ENCODE results near the gene DCST2. TPM values are rescaled to one million over a fixed set of nuclear protein-coding genes. Genes with fewer than 3 reads are reported as not detected.

The DCST2 gene
- polyA plus RNA-seq, 1 of the 3 experiments (the other 2 are of a cell fraction) = 0.76 TPM

DNA sequence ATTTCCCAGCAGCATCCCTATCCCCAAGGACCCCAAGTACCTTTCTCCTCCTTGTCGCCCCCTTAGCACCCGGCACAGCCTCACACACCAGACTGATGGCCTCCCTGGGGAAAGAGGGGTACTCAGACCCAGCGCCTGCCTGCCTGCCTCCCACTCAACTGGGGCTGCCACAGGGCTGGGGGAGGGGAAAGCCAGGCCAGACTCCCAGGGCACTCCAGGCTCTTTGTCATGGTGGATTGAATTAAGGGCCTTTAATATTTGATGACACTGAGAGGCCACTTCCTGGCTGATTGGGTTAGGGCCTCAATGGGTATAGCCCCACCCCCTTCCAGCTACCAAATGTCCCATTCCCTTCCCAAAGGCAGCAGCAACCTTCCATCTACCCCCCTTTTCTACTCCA lies 64.8 kb downstream of the DCST2 start:
- Histone ChIP-seq H3K27ac (ENCODE audit: low read depth in 2 of 2, low read length in 1 of 2) (peak overlapping the region; percentile 97 to 99; a peak in 3 of 4 replicates), H3K9me2 (no peaks in the 10 kb centered on the region), H3K9me3 (no peaks in the 10 kb centered on the region), H4K20me1 (ENCODE audit: insufficient read depth) (peaks cover 27% of the 10 kb centered on the region), H3K79me2 (ENCODE audit: insufficient read depth) (peaks cover 74% of the 10 kb centered on the region), H3K36me3 (replicated peaks in 1 of 2; ENCODE audit: control insufficient read depth in 1 of 2, insufficient read depth in 2 of 2, low read length in 1 of 2) (peaks cover 31 to 36% of the 10 kb centered on the region in 2 experiments), H3K4me1 (ENCODE audit: control insufficient read depth in 1 of 2, insufficient read depth in 2 of 2, low read depth in 1 of 2, low read length in 1 of 2) (peaks cover 18 to 61% of the 10 kb centered on the region in 2 experiments), H3K4me3 (ENCODE audit: low read depth in 2 of 2, low read length in 1 of 2) (peak overlapping the region; percentile 77 to 90), H3K4me2 (peak overlapping the region; percentile 98), H3K27me3 (ENCODE audit: insufficient read depth) (no peaks in the 10 kb centered on the region), H2AFZ (ENCODE audit: low read depth) (no peak overlapping the region), H3K9ac (peak overlapping the region; percentile 88), H3F3A (replicated peaks; ENCODE audit: insufficient read depth) (peaks cover 46% of the 10 kb centered on the region)
- CTCF ChIA-PET = interaction anchor here (1.7 to 37.5 kb wide), 3 partner anchors 8 to 82 kb away, joined by 4 to 640 read pairs (median 36); partner anchors contain the start of genes ADAM15, LENEP, PYGO2 and ZBTB7B
- 59% methylated on average over 3 of the region's 3 CpGs for WGBS (ENCODE audit: low lambda C conversion rate)
- POLR2A ChIA-PET = interaction anchor here (1.2 to 3.7 kb wide), 5 partner anchors 11 to 96 kb away, joined by 3 to 25 read pairs (median 15); partner anchors contain the start of gene PBXIP1
- peak; percentile 69 for DNase-seq
- TF ChIP-seq SIN3A (IDR thresholded peaks at IDR 0.05; ENCODE audit: borderline replicate concordance, low read depth, low read length) (no peak), CHD2 (IDR thresholded peaks at IDR 0.05; ENCODE audit: low read length, partially characterized antibody) (peak; percentile 79), TCF12 (IDR thresholded peaks at IDR 0.05) (no peak), NFIC (IDR thresholded peaks at IDR 0.05; ENCODE audit: borderline replicate concordance) (no peak), MXI1 (IDR thresholded peaks at IDR 0.05; ENCODE audit: low read depth, low read length) (peak; percentile 65), NRF1 (IDR thresholded peaks at IDR 0.05; ENCODE audit: low read depth, low read length) (no peak), EZH2phosphoT487 (IDR thresholded peaks at IDR 0.05; ENCODE audit: borderline replicate concordance, low read depth) (no peak), ELF1 (IDR thresholded peaks at IDR 0.05) (no peak), YY1 (IDR thresholded peaks at IDR 0.05; ENCODE audit: low read depth) (no peak), RFX5 (IDR thresholded peaks at IDR 0.05; ENCODE audit: low read length) (no peak), RAD21 (IDR thresholded peaks at IDR 0.05; ENCODE audit: low read length) (no peak), EP300 (IDR thresholded peaks at IDR 0.05; ENCODE audit: borderline replicate concordance in 1 of 2, low read depth in 1 of 2, low read length in 1 of 2) (peak in 1 of 2 experiments; percentile 67; a peak in 2 of 4 replicates), GABPA (IDR thresholded peaks at IDR 0.05; ENCODE audit: low read depth) (no peak), FOSL2 (IDR thresholded peaks at IDR 0.05; ENCODE audit: borderline replicate concordance, low read depth) (no peak), POLR2AphosphoS5 (IDR thresholded peaks at IDR 0.05; ENCODE audit: low read depth, low read length) (no peak), TEAD4 (IDR thresholded peaks at IDR 0.05; ENCODE audit: borderline replicate concordance, insufficient read depth) (no peak), FOXJ3 (CRISPR knock-in tag; IDR thresholded peaks at IDR 0.05) (no peak)
- TF ChIP-seq, protein P1, sequence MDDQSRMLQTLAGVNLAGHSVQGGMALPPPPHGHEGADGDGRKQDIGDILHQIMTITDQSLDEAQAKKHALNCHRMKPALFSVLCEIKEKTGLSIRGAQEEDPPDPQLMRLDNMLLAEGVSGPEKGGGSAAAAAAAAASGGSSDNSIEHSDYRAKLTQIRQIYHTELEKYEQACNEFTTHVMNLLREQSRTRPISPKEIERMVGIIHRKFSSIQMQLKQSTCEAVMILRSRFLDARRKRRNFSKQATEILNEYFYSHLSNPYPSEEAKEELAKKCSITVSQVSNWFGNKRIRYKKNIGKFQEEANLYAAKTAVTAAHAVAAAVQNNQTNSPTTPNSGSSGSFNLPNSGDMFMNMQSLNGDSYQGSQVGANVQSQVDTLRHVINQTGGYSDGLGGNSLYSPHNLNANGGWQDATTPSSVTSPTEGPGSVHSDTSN (IDR thresholded peaks at IDR 0.05) = no peak
- TF ChIP-seq, protein P2, sequence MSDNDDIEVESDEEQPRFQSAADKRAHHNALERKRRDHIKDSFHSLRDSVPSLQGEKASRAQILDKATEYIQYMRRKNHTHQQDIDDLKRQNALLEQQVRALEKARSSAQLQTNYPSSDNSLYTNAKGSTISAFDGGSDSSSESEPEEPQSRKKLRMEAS (IDR thresholded peaks at IDR 0.05; ENCODE audit: low read depth) = no peak
- TF ChIP-seq, protein P3, sequence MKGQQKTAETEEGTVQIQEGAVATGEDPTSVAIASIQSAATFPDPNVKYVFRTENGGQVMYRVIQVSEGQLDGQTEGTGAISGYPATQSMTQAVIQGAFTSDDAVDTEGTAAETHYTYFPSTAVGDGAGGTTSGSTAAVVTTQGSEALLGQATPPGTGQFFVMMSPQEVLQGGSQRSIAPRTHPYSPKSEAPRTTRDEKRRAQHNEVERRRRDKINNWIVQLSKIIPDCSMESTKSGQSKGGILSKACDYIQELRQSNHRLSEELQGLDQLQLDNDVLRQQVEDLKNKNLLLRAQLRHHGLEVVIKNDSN (IDR thresholded peaks at IDR 0.05; ENCODE audit: borderline replicate concordance, low read depth) = no peak
- TF ChIP-seq, protein P4, sequence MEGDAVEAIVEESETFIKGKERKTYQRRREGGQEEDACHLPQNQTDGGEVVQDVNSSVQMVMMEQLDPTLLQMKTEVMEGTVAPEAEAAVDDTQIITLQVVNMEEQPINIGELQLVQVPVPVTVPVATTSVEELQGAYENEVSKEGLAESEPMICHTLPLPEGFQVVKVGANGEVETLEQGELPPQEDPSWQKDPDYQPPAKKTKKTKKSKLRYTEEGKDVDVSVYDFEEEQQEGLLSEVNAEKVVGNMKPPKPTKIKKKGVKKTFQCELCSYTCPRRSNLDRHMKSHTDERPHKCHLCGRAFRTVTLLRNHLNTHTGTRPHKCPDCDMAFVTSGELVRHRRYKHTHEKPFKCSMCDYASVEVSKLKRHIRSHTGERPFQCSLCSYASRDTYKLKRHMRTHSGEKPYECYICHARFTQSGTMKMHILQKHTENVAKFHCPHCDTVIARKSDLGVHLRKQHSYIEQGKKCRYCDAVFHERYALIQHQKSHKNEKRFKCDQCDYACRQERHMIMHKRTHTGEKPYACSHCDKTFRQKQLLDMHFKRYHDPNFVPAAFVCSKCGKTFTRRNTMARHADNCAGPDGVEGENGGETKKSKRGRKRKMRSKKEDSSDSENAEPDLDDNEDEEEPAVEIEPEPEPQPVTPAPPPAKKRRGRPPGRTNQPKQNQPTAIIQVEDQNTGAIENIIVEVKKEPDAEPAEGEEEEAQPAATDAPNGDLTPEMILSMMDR (IDR thresholded peaks at IDR 0.05) = no peak
- TF ChIP-seq, protein P5, sequence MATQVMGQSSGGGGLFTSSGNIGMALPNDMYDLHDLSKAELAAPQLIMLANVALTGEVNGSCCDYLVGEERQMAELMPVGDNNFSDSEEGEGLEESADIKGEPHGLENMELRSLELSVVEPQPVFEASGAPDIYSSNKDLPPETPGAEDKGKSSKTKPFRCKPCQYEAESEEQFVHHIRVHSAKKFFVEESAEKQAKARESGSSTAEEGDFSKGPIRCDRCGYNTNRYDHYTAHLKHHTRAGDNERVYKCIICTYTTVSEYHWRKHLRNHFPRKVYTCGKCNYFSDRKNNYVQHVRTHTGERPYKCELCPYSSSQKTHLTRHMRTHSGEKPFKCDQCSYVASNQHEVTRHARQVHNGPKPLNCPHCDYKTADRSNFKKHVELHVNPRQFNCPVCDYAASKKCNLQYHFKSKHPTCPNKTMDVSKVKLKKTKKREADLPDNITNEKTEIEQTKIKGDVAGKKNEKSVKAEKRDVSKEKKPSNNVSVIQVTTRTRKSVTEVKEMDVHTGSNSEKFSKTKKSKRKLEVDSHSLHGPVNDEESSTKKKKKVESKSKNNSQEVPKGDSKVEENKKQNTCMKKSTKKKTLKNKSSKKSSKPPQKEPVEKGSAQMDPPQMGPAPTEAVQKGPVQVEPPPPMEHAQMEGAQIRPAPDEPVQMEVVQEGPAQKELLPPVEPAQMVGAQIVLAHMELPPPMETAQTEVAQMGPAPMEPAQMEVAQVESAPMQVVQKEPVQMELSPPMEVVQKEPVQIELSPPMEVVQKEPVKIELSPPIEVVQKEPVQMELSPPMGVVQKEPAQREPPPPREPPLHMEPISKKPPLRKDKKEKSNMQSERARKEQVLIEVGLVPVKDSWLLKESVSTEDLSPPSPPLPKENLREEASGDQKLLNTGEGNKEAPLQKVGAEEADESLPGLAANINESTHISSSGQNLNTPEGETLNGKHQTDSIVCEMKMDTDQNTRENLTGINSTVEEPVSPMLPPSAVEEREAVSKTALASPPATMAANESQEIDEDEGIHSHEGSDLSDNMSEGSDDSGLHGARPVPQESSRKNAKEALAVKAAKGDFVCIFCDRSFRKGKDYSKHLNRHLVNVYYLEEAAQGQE (IDR thresholded peaks at IDR 0.05; ENCODE audit: low read depth, low read length) = no peak
- TF ChIP-seq, protein P6, sequence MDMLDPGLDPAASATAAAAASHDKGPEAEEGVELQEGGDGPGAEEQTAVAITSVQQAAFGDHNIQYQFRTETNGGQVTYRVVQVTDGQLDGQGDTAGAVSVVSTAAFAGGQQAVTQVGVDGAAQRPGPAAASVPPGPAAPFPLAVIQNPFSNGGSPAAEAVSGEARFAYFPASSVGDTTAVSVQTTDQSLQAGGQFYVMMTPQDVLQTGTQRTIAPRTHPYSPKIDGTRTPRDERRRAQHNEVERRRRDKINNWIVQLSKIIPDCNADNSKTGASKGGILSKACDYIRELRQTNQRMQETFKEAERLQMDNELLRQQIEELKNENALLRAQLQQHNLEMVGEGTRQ (IDR thresholded peaks at IDR 0.05; ENCODE audit: borderline replicate concordance, low read depth, low read length) = no peak
- TF ChIP-seq, protein P7, sequence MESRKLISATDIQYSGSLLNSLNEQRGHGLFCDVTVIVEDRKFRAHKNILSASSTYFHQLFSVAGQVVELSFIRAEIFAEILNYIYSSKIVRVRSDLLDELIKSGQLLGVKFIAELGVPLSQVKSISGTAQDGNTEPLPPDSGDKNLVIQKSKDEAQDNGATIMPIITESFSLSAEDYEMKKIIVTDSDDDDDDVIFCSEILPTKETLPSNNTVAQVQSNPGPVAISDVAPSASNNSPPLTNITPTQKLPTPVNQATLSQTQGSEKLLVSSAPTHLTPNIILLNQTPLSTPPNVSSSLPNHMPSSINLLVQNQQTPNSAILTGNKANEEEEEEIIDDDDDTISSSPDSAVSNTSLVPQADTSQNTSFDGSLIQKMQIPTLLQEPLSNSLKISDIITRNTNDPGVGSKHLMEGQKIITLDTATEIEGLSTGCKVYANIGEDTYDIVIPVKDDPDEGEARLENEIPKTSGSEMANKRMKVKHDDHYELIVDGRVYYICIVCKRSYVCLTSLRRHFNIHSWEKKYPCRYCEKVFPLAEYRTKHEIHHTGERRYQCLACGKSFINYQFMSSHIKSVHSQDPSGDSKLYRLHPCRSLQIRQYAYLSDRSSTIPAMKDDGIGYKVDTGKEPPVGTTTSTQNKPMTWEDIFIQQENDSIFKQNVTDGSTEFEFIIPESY (IDR thresholded peaks at IDR 0.05; ENCODE audit: borderline replicate concordance, low read depth) = no peak
